ENCODE results near the gene KRTAP16-1. TPM values are rescaled to one million over a fixed set of nuclear protein-coding genes. Genes with fewer than 3 reads are reported as not detected.

KRTAP16-1 gene
- total RNA-seq, 1 experiment from 2014 or later = not detected

GRCh38 chr17:41311111-41311510, 2.0 kb upstream of the KRTAP16-1 start:
- intact Hi-C loops (cut with micrococcal nuclease; ENCODE audit: unreplicated experiment) = no loop called here
- no peak for DNase-seq (ENCODE audit: low spot score)
- H3K36me3 ChIP-seq (ENCODE audit: insufficient read depth, low read length, poor library complexity, severe bottlenecking) = no peaks in the 10 kb centered on the region
- H3K27me3 ChIP-seq (replicated peaks; ENCODE audit: insufficient read depth, low read depth, low read length, poor library complexity) = no peaks in the 10 kb centered on the region
- ChIA-PET CTCF (no interaction called here), POLR2A (ENCODE audit: low non-redundant PET) (no interaction called here)
- no peak overlapping the region for H3K4me3 ChIP-seq (ENCODE audit: low read depth, low read length, poor library complexity, severe bottlenecking)
- H3K4me1 ChIP-seq (ENCODE audit: insufficient read depth, low read length, poor library complexity, severe bottlenecking) = no peaks in the 10 kb centered on the region
- no TSS peak for BruUV-seq (replicated peaks)
- no peaks in the 10 kb centered on the region for H3K9me3 ChIP-seq (ENCODE audit: low read depth, low read length, poor library complexity, severe bottlenecking)
- no peak for TF ChIP-seq CTCF (conservative IDR thresholded peaks at IDR 0.05; ENCODE audit: low read depth, low read length)
- TF ChIP-seq EZH2 (IDR thresholded peaks at IDR 0.05; ENCODE audit: borderline replicate concordance, low read depth, low read length, poor library complexity, severe bottlenecking) = no peak
- no peak overlapping the region for H3K27ac ChIP-seq (ENCODE audit: low read depth, low read length, poor library complexity, severe bottlenecking)

- DNase-seq (ENCODE audit: low spot score) = no peak
- Histone ChIP-seq H3K27ac (ENCODE audit: low read depth, low read length, poor library complexity, severe bottlenecking) (no peak overlapping the region), H3K4me3 (ENCODE audit: low read depth, low read length, poor library complexity, severe bottlenecking) (no peak overlapping the region), H3K4me1 (ENCODE audit: insufficient read depth, low read length, poor library complexity, severe bottlenecking) (no peaks in the 10 kb centered on the region), H3K36me3 (ENCODE audit: insufficient read depth, low read length, poor library complexity, severe bottlenecking) (no peaks in the 10 kb centered on the region), H3K27me3 (replicated peaks; ENCODE audit: insufficient read depth, low read depth, low read length, poor library complexity) (no peaks in the 10 kb centered on the region), H3K9me3 (ENCODE audit: low read depth, low read length, poor library complexity, severe bottlenecking) (no peaks in the 10 kb centered on the region)
- TF ChIP-seq CTCF (conservative IDR thresholded peaks at IDR 0.05; ENCODE audit: low read depth, low read length) (no peak), EZH2 (IDR thresholded peaks at IDR 0.05; ENCODE audit: borderline replicate concordance, low read depth, low read length, poor library complexity, severe bottlenecking) (no peak)
- CTCF ChIA-PET = no interaction called here
- no TSS peak for BruUV-seq (replicated peaks)
- POLR2A ChIA-PET (ENCODE audit: low non-redundant PET) = no interaction called here
- intact Hi-C loops (cut with micrococcal nuclease; ENCODE audit: unreplicated experiment) = no loop called here
Measured at GRCh38 chr17:41308251-41308917, 725 bp downstream of the KRTAP16-1 start.

- Histone ChIP-seq H3K27me3 (replicated peaks; ENCODE audit: insufficient read depth, low read depth, low read length, poor library complexity) (no peaks in the 10 kb centered on the region), H3K4me1 (ENCODE audit: insufficient read depth, low read length, poor library complexity, severe bottlenecking) (no peaks in the 10 kb centered on the region), H3K27ac (ENCODE audit: low read depth, low read length, poor library complexity, severe bottlenecking) (no peak overlapping the region), H3K36me3 (ENCODE audit: insufficient read depth, low read length, poor library complexity, severe bottlenecking) (no peaks in the 10 kb centered on the region), H3K9me3 (ENCODE audit: low read depth, low read length, poor library complexity, severe bottlenecking) (no peaks in the 10 kb centered on the region), H3K4me3 (ENCODE audit: low read depth, low read length, poor library complexity, severe bottlenecking) (no peak overlapping the region)
- BruUV-seq (replicated peaks) = no TSS peak
- intact Hi-C loops (cut with micrococcal nuclease; ENCODE audit: unreplicated experiment) = no loop called here
- DNase-seq (ENCODE audit: low spot score) = no peak
- CTCF ChIA-PET = no interaction called here
- no peak for TF ChIP-seq CTCF (conservative IDR thresholded peaks at IDR 0.05; ENCODE audit: low read depth, low read length)
- no peak for TF ChIP-seq EZH2 (IDR thresholded peaks at IDR 0.05; ENCODE audit: borderline replicate concordance, low read depth, low read length, poor library complexity, severe bottlenecking)
- POLR2A ChIA-PET (ENCODE audit: low non-redundant PET) = no interaction called here
Measured at GRCh38 chr17:41307647-41308046, 1.5 kb downstream of the KRTAP16-1 start.
